Hematopoietic multipotent progenitor cell treated with erythropoietin and hydrocortisone succinate and interleukin-3 and kit ligand, for 17 days (in vitro differentiated cells): ENCODE data around the gene ANKRD39.
A peak's percentile ranks its signal among the peaks of the same experiment; 100 is the strongest.
"Not testable (repeated sequence)": the region's sequence is repeated elsewhere in the genome, so short reads cannot be mapped to it uniquely, and the experiment has no call there.

Source experiments
- DNase-seq: peaks from one replicate; pipeline ENCODE4 v3.0.0-alpha.2; 2015; ENCODE audit warnings: low spot score

Gene ANKRD39

DNA sequence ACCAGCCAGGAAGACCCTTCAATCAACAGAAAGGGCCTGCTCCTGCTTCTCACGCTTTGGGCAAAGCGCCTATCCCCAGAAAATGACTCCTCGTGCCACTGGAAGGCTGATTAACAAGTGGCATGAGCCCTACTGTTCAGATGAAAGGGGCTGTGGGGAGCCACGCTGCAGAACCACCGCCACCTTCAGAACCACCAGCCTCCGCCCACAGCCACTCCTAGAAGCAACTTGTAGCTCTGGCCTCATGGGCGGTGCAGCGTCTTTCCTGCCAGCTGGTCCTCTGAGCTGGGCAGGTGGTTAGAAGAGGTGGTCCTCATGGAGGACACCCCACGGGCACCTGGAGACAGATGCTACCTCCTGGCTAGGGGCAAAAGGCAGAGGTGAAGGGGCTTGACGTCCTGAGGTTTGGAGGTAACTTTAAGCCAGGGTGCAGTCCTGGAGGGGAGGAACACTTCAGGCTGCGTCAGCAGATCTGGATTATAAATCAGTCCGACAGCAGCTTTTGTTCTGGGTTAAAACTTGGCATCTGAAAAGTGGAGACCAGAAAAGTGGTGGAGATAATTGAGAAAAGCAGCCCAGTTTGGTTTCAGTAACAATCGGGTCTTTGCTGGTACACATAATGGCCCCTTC lies 12.9 kb upstream of the ANKRD39 start:
- no peak for DNase-seq

DNA sequence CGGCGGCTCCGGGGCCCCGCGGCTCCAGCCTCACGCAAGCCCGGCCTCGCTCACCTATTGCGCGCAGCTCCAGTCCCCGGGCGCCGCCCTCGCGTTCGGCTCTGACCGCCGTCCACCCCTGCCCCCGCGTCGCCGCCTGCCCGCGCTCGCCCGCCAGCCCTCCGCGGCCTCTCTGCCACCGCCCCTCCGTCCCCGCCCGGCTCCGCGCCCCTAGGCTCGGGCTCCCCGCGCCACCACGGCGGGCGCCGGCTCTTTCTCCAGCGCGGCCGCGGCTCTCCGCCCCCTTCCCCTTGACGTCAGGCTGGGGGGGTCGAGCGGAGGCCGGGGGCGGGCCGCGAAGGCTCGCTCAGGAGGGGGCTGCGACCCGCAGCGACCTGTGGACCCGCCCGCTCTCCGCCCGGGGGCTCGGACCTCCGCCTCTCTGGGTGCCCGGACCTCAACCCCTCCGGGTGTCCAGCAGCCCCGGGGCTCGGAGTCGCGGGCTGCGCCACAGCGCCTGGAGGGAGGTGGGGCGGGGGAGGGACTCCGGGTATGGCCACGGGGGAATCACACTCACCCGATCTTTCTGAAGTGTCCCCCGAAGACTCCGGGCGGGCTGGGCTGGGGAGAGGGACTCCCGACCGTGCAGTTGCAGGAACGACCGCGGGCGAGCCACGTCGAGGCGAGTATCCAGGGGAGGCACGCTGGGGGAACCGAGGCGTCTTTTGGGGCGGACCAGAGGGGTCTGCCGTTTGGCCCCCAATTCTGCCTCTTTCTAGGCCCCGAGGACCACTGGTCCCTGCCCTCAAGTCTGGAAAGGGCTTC lies 12.2 kb upstream of the ANKRD39 start, which contains the start of gene SEMA4C:
Gene SEMA4C (minus strand): TSS at position 259 of the 804 bp plus-strand sequence. CDS start 2,194 bp downstream, outside the sequence.
- no peak for DNase-seq

DNA sequence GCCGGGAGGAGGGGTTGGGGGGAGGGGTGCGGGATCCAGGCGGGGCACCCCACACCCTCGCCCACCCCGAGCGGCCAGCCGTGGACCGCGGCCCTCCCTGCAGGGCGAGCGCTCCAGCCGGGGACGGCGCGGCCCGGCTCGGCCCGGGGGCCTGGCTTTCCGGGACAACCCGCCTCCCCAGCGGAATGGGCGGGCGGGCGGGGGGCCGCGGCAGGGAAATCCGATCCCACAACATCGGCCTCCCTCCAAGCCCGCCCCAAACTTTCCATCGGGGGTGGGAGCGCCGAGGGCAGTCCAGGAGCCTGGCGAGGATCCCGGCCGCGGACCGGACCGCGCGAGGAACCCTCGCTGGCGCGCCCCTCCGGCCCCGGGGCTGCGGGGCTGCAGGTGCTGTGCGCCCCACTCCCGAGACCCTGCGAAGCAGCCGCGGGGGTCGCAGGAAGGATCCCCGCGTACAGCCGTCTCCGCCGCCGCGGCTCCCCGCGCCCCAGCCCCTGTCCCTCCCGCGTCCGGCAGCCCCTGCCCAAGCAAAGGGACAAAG lies 11.5 kb upstream of the ANKRD39 start:
- DNase-seq, result no peak

DNA sequence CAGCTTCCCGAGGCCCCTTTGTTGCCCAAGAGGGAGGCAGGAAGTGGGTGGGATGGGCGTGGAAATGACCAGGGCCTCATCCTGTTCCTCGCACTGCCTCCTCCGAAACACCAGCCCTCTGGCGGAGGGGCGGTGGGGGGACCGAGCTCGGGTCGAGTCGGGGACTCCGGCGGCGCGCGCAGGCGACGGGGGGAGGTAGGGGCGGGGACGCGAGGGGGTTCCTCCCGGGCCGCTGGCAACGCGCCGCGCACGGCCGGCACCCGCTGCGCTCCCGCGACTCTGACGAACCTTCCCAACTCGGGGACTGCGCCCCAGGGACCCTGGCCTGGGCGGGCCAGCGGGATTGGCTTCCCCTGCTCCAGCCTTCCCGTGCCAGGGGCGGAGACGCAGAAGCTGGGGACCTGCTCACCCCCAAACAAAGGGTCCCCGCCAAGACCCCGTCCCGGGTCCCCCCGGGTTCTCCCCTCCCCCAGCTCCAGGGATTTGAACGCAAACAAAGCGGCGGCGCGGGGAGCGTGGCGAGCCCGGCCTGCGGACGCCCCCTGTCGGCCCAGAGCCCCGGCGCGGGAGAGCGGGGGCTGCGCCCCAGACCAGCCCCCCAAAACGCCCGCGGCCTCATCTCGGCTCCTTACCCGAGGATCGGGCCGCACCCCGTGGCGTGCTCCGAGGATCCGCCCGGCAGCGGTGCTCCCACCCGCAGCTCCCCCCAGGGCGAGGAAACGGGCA lies 10.9 kb upstream of the ANKRD39 start:
- DNase-seq, result no peak

DNA sequence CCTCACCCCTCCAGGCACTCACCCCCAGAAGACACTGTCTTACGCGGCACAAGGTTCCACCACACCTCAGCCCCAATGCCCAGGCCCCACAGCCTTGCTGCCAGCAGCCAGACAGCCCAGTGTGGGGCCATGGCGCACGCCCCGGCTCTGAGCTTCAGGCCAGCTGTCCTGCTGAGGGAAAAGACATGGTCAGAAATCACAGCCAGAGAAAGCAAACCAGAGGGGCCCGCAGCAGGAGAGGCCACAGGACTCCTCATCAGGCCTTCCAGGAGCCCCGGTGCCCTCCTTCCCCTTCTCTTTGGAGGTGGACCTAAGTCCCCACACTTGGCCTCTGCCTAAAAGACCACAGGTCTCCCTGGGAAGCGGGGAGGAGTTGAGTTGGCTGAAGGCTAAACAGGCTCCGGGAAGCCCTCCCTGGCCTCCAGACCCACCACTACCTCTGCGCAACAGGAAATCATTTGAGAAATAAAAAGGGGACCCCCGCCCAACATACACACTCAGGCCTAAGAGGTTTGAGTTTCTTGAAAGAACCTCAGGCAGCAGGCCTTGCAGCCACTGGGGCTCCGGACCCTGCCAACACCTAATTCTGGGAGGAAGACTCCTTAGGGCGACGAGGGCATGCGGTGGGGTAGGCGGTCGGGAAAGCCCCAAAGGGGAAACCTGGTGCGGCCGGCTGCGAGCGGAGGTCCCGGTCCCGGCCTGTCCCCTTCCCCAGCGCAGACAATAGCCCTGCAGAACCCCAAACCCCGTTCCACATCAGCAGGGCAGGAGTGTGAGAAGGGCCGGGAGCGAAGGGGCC lies 10.1 kb upstream of the ANKRD39 start:
- no peak for DNase-seq

DNA sequence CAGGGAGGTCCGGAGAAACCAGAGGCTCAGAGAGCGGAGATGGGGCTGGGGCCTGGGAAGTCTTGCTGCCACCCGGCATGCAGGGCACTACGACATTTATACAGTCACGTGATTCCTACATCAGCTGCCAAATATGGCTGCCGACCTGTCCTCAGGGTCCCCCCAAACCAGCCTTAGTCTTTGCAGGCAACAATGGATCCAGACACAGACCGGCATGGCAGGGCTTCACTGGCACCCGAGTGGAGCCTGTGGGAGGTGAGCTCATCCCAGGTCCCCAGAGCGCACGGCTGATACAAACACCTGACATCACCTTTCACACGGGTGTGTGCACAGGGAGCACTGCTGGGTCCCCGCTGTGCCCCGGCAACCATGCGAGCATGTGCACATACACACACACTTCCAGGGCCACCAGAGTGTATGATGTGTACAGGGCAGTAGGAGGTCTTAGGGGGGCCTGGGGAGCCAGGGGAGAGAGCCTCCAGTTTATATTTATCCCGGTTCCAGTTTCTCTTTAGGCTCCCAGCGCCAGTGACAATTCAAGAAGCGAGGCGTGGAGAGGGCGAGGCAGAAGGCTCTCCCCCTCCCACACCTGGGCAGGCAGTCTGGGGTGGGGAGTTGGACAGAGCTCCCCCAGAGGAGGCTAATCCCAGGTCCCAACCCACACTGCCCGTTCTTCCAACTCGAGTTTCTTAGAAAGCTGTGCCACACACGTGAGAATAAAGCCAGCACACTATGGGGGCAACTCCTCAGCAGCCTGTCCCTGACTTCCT lies 9.4 kb upstream of the ANKRD39 start:
- DNase-seq, result no peak

DNA sequence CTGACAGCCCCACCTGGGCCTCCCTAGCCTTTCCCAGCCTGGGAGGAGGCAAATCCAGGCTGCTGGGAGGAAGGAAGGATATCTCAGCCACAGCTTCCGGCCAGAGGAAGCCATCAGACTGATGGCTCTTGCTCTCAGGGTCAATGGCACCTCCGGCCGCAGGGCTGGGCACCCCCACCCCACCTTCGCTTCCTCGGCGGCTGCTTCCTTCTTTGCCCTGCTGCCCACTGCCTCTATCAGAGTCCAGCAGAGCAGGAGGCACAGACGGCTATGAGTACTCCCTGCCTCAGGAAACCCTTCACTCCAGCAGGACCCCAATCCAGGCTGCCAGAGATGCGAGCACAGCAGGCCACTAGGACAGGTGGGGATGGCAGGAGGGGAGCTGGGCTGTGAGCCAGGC lies 8.8 kb upstream of the ANKRD39 start:
- no peak for DNase-seq

DNA sequence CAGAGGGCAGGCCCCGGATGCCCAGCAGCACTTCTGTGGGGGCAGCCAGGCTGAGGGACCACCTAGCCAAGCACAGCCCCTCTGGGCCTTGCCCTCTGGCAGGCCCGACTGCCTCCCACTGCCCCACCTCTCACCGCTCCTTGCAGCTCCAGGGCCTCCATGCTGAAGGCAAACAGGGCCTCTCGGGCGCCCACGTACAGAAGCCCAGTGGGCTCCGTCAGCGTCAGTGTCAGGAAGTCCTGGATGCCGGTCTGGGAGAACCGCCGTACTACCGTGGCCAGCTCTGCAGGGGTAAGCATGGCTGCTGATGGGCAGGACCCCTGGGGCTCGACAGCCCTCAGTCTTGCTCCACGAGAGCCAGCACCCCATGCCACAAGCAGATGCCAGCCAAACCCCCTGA lies 8.3 kb upstream of the ANKRD39 start:
- DNase-seq, result no peak

DNA sequence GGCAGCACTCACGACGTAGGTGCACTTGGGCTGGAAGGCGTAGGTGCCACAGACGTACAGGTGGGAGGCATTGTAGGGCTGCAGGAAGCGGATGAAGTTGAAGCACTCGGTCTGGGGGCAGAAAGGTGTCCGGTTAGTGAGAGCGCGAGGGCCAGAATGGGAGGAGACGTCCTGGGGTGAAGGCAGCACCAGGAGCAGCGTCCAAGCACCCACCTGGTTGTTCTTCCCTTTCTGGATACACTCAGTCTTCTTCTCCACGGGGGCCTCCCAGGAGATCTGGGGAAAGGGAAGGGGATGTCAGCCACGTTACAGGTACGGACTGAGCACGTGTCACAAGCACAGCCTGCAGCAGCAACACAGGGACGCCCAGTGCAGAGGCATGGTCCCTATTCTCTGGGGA lies 7.8 kb upstream of the ANKRD39 start:
- DNase-seq, result no peak

DNA sequence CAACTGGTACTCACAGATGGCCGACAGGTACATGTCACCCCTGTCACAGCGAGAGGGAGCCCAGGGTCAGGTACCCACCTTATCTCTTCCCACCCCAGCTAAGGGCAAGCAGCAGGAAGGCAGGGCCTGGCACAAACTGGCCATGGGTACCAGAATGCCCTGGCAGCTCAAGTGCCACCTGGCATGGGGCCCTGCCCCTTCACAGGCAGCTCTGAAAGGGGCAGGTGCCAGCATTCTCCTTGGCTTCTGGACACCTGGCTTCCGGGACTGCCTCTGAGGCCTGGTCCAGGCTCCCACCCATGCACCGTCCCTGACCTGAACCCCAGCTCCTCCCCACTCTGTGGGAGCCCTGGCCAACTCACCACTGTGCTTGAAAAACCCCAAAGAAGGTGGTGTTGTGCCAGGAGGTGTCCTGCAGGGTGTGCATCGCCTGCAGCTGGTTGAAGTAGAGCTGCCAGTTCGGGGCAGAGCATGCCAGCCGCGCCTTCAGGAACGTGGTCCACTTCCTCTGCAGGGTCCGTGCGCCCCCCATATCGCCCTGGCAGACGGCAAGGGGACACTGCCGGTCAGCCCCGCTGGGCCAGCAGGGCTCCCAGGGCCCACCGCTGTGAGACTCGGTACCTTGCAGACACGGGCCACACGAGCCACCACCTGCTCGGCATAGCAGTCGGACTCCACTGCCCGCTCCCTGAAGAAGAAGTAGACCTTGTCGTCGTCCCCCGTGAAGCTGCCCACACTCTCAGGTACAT lies 6.7 kb upstream of the ANKRD39 start:
- no peak for DNase-seq

DNA sequence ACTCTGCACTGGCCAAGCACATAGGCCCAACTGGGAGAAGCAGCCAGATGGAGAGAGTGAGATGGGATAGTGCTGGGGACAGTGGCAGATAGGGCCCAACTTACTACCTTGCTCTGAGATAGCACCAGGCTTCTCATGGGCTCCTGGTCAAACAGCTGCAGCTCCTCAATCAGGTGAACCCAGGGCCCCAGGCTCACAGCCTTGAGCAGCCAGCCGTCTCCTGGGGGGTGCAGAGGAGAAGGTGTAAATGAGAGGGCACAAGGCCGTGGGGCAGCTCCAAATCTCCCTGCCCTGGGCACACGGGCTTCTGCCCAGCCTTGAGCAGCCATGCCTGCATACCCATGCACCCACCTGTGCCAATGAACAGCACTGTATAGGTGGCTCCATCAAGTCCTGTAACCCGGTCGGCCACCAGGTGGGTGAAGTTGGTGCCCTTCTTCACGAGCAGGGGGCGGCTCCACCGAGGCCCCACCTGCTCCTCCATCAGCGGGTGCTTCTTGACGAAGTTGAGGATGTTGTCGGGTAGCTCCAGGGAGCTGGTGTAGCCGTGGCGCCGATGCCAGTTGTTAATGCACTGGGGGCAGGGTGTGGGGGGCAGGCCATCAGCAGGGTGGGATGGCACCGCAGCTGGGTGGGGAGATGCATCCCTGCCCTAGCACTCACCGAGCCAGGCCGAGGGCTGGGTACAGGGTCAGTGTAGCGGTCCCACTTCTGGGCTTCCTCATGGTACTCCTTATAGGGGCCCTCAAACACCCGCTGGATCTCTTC lies 5.9 kb upstream of the ANKRD39 start:
- DNase-seq, result no peak

DNA sequence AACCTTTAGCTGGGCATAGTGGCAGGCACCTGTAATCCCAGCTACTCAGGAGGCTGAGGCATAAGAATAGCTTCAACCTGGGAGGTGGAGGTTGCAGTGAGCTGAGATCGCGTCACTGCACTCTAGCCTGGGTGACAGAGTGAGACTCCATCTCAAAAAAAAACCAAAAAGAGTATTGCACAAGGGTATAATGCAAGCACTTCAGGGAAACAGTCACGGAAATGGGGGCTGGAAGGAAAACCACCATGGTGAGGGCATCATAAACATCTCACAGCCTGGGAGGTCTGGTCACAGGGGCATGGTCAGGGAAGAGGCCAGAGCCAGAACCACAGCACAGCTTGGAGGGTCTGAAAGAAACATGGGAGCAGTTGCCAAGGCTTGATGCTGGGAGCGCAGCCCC lies 5.2 kb upstream of the ANKRD39 start:
- not testable (repeated sequence) for DNase-seq

DNA sequence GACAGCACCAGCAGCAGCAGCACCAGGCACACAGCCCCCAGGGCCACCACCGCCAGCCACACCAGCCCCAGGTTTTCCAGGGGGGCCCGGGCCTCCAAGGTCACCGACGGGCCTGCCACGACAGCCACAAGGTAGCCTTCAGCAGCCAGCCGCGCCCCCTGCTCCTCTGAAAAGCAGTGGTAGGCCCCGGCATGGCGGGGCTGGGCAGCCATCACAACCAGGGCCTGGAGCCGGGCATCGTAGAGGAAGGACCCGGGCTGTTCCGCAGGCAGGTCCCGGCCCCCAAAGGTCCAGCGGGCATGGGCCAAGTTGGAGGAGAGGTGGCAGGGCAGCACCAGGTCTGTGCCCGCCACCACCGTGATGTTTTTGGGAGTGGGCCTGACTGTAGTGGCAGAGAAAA lies 3.3 kb upstream of the ANKRD39 start:
- no peak for DNase-seq

DNA sequence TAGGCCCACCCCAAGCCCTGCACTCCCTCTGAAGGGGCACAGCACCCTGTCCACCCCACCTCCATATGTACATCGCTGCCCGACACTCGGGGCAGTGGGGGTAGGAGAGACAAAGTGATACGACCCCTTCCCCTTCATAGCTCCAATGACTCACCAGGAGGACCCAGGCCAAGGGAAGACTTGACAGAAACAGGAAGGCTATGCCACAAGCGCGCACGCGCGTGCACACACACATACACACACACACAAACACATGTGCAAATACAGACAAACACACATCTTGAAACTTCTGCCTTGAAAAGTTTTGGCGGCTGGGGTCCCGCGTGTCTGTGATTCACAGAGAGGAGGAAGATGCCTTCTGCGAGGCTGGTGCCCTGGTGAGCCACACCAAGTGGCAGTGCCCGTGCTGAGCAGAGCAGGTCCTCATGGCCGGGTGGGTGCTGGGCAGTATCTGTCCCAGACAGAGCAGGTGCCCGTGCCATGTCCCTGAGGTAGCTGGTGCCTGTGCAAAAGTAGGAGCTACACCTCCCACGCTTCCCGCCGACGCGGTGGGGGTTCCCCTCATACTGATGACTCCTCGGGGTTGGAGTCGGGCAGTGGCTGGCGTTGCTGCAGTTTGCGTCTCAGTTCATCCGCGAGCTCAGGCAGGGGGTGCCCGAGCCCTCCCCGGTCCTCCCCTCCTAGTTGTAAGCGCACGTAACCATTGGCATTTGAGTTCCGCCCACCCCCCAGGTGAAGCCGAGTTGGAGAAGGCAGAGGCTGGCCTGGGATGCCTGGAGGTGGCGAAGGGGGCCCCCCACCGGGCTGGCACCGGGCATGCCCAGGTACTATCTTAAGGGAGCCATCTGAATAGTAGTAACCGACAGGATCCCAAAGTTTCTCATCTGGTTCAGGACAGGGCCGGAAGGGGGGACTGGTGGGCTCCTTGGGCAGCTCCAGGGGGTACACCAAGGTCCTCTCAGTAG lies 2.5 kb upstream of the ANKRD39 start:
- DNase-seq, result no peak

DNA sequence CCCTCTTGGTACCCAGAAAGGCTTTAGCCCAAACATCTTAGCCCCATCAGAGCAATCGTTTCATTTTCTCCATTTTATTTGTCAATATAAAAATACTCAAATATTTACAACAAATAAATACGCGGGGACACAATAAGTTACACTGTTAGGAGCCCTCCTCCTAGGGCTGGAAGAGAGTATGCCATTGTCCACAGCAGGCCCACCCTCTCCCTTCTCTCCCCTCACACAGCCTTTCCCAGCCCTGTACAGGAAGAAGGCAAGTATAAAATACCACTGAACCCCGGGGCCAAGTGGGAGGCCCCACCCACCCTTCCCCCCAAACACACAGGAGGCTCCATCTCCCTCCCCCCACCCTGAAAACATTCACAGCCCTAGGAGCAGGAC lies 1.9 kb upstream of the ANKRD39 start:
- no peak for DNase-seq

DNA sequence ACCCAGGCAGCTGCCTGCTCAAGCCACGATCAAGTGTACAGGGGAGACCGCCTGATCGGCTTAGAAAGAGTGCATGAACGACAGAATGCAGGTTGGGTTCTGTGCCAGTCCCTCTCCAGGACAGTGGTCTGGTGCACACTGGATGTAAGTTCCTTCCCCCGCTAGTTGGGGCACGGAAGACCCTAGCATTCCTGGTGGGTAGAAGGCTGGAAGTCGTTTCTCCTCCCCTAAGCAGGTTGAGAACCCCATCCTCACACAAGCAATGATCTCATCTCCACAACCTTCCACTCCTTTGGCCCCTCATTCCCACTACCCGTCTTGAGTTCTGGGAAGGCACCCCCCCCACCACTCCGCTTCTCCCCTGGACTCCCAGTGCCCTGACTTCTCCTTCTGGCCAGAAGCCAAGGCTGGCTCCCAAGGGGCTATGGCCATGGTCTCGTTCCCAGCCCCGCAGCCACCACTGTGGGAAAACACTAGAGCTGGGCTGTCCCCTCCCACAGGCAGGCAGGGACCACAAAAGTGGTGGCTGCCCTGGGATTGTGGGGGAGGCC lies 1.4 kb upstream of the ANKRD39 start:
- DNase-seq, result no peak

DNA sequence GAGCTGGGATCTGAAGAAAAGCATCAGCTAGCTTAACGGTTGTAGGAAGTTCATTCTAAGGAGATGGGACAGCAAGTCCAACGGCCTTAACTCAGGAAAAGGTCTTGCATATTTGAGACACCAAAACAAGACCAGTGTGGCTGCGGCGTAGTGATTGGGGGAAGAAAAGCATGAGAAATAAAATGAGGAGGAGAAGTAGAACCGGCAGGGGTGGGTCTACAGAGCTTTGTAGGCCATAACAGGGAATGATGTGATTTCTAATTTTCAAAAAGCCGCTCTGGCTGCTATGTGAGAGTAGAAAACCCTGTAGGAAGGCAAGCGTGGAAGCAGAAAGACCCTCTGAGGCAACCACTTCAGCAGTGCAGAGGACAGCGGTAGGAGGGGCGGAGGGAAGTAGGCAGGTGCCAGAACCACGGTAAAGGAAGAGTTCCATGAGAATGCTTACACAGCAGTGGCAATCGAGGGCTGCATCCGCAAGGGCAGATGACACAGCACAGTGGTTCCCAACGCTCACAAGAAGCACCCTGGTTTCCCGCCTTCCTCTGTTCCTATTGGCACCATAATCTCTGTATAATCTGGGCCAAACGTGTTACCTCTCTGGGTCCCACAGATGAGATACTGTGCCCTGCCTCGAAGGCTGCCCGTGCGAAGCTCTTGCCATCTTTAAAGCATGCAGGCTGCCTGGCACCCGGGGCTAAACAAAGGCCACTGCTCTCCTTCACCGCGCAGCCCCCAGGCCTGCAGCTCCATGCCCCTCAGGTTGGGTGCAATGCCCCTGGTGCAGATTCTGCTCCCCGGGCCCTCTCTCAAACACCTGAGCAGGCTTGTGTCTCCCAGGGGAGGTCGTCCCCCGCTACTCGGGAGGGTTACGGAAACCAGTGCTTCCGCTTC lies 795 bp downstream of the ANKRD39 start:
- peak; percentile 24 for DNase-seq
